Anterior cingulate cortex (tissue), 58 donors: ENCODE data around the gene TMEM175.

Source experiments
- DNase-seq, 58 donors: peaks; one replicate each; lab custom pipeline; 2025; lab: John Stamatoyannopoulos, UW

Gene TMEM175

GRCh38 chr4:998096-998691 is 65.9 kb downstream of the TMEM175 start:
- DNase-seq = no peak

DNA sequence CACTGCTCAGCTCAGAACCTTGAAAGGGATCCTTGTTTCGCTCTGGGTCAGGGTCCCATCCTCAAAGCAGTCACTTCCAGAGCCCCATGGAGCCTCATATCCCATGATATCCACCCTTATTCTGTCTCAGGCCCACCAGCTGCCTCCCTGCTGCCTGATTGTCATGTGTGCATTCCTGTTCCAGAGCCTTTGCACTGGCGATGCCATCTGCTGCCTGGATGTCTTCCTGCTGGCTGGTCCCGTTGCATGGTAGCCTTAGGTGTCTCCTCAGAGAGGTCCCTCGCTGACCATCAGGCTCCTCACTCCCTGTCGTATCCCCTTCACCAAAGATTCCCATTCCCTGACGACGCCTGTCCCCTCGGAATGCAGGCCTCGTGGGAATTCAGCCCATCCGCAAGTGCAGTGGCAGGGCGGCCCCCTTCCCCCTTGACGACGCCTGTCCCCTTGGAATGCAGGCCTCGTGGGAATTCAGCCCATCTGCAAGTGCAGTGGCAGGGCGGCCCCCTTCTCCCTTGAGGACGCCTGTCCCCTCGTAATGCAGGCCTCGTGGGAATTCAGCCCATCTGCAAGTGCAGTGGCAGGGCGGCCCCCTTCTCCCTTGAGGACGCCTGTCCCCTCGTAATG is 67.1 kb downstream of the TMEM175 start:
- peak in 1 of 58 donors; percentile 10 for DNase-seq

DNA sequence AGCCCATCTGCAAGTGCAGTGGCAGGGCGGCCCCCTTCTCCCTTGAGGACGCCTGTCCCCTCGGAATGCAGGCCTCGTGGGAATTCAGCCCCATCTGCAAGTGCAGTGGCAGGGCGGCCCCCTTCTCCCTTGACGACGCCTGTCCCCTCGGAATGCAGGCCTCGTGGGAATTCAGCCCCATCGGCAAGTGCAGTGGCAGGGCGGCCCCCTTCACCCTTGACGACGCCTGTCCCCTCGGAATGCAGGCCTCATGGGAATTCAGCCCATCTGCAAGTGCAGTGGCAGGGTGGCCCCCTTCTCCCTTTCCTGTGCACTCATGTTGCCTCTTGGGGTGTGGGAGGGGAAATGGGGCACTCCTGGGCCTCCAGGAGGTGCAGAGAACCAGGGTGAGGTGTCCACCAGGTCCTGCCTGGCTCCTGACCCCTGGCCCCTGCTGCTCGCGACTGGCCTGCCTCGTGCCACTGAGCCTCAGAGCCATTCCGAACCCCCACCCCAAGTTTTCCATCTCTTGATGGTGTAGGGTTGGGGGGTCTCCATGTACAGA is 67.7 kb downstream of the TMEM175 start:
- no peak for DNase-seq

- DNase-seq = no peak
Observed at GRCh38 chr4:1000686-1001260, 68.5 kb downstream of the TMEM175 start.

DNA sequence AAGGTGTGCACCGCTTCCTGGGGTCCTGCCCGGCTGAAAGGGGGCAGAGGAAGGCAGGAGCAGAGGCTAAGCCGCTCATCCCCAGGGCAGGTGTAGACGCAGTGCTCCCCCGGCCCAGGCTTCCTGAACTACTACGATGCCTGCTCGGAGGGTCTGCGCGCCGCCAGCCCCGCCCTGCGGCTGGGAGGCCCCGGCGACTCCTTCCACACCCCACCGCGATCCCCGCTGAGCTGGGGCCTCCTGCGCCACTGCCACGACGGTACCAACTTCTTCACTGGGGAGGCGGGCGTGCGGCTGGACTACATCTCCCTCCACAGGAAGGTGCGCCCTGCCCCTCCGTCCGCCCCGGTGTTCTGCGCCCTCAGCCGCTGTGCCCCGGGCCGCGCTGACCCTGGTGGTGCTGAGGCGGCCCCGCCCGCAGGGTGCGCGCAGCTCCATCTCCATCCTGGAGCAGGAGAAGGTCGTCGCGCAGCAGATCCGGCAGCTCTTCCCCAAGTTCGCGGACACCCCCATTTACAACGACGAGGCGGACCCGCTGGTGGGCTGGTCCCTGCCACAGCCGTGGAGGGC is 69.4 kb downstream of the TMEM175 start:
- no peak for DNase-seq

DNA sequence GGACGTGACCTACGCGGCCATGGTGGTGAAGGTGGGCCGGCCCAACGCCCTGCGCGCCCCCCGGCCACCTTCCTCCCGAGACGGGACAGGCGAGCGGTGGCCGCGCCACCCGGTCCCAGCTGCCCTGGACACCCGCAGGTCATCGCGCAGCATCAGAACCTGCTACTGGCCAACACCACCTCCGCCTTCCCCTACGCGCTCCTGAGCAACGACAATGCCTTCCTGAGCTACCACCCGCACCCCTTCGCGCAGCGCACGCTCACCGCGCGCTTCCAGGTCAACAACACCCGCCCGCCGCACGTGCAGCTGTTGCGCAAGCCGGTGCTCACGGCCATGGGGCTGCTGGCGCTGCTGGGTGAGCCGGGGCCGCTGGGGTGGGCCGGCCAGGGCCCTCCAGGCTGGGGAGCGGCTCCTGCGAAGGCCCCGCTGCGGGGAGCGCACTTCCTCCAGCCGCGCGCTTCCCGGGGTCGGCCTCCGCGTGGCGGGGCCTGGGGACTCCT is 69.9 kb downstream of the TMEM175 start:
- DNase-seq = no peak

- no peak for DNase-seq
Observed at GRCh38 chr4:1002631-1003251, 70.5 kb downstream of the TMEM175 start.

DNA sequence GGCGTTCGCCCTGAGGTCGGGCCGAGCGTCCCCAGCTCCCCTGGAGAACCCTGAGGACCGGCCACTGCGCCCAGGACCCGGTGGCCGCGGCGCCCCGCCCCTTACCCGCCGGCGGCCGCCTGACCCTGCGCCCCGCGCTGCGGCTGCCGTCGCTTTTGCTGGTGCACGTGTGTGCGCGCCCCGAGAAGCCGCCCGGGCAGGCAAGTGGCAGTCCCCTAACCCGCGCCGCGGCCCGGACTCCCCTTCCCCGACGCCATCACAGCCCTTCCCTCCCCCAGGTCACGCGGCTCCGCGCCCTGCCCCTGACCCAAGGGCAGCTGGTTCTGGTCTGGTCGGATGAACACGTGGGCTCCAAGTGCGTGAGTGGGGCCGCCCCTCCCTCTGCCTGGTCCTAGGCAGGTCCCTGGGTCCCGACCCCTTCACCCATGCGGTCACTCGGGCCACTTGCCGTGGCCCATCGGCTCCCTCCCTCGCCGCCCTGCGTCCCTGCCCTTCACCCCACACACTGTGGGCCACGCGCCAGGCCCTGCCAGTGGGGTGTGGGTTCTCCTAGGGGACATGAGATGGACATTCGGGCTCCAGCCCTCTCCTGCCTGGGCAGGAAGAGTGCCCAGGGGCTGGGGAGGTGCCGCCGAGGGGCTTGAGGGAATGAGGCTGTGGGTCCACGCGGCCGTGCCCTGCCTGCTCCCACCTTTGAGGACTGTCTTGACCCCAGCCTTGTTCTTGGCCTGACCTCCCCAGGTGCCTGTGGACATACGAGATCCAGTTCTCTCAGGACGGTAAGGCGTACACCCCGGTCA is 71.2 kb downstream of the TMEM175 start:
- DNase-seq = no peak

GRCh38 chr4:1004071-1004418 is 71.8 kb downstream of the TMEM175 start:
- DNase-seq = no peak

DNA sequence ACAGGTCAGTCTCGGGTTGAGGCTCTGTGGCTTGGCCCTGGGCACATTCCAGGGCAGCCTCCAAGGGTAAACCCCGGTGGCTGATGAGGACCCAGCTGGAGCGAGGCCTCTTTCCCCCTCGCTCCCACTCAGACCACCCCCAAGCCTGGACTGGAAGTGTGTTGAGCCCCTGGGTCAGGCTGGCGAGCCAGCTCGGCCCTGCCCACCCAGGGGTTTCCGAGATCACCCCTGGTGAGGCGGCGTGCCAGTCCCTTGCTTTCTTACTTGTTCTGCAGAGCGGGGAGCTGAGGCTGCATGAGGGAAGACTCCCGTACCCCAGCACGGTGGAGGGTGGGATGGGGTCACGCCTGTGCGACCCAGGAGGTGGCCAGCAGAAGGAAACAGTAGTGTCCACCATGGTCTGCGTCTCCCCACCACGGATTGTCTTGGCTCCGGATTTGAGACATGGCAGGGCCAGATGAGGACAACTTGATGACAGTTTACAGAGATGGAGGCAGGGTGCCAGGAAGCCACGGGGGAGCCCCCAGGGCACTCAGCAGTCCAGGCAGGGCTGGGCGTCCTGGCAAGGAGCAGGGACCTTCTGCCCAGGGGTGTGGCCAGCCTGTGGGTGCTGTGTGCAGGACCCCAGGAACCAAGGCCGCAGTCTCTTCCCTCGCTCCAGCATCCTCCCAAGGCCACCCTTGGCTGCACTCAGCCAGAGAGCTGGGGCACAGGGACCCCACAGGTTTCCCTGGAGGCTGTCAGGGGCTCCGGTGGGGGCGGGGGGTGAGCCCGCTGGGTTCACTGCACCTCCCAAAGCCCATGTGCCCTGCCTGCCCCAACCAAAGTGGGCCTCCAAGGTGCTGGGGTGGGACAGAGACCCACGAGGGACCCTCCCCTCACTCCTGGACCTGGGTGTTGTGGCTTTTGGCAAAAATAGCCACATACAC is 72.6 kb downstream of the TMEM175 start:
- DNase-seq = no peak

- DNase-seq = no peak
Observed at GRCh38 chr4:1006856-1007255, 74.6 kb downstream of the TMEM175 start.
